Fibroblast of skin of left biceps (primary cell): ENCODE measurements around the gene TMEM30A.

Source experiments
- DNase-seq, 2 experiments: peaks; one replicate each; pipeline ENCODE4 v3.0.0-alpha.2; 2013; ENCODE audit warnings: low read depth in 2 of 2

TMEM30A gene

GRCh38 chr6:75284632-75285282 is at the start of gene TMEM30A:
Gene TMEM30A, minus strand, starts transcription at chr6:75284792. Its CDS starts 154 bp downstream, at chr6:75284638.
- DNase-seq: peak; percentile 95 to 96

- no peak for DNase-seq
Observed at GRCh38 chr6:75333676-75334200, 49.1 kb upstream of the TMEM30A start.

GRCh38 chr6:75331151-75331550 is 46.6 kb upstream of the TMEM30A start:
- peak; percentile 88 to 90 for DNase-seq

- no peak for DNase-seq
Observed at GRCh38 chr6:75329703-75330102, 45.1 kb upstream of the TMEM30A start.

DNA sequence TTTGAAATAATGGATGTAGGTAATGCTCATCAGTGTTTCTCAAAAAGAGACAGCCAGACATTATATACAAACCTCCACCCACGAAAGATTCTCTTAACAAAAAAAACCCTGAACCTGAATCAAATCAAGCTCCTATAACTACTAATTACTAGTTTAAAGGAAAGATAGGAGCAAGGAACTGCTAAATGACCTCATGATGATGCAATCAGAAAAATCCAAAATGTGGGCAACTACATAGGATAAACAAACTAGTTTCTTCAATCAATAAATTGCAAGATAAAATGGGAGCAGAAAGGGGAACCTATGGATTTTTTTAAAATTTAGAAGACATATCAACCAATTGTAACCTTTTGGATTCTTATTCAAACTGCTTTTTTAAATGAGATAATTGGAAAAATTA is 43.2 kb upstream of the TMEM30A start:
- no peak for DNase-seq

- no peak for DNase-seq
Observed at GRCh38 chr6:75326557-75327258, 42.1 kb upstream of the TMEM30A start.

DNA sequence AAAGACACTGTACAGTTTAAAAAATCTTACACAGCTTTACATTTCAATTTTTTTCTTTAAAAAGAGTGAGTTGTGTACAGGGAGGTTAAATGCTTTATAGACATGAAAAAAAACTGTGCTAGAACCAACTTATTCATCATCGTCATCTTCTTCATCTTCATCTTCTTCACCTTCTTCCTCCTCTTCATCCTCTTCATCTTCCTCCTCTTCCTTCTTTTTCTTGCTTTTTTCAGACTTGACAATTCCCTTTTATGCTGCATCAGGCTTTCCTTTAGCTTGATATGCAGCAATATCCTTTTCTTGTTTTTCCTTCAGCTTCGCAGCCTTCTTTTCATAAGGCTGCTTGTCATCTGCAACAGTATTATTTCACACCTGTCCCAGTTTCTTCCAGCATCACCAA is 34.3 kb upstream of the TMEM30A start:
- DNase-seq: no peak

DNA sequence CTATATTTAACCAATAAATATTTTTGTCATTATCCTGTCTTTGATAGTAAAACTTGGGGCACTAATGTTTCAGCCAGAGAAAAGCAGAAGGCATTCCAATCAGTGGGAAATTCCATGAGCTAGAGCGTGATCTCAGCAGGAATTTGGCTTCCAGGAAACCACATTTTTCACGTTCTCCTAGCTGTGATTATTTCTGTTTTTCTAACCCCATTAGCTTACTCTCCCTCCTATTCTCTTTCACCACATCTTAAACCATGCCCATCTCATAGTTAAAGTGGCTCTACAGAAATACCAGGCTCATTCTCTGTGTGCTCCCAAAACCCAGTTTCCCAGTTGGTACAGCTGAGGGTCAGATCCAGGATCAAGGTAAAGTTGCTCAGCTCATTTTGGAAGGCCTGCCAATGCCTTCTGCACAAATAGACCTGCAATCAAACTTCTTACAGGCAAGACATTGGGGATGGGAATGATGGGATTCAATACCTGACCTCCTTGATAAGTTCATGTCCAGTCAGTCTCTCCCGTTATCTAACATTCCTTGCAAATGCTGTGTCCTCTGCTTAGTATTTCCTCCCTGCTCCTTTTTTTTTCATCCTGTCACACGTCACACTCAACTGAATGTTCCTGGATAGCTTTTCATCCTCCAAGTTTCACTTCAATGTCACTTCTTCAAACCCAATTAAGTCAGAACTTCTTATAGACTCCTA is 33.1 kb upstream of the TMEM30A start:
- DNase-seq: peak; percentile 61 to 62

GRCh38 chr6:75315978-75316377 is 31.4 kb upstream of the TMEM30A start:
- DNase-seq: no peak

- no peak for DNase-seq
Observed at GRCh38 chr6:75308250-75308988, 23.8 kb upstream of the TMEM30A start.

DNA sequence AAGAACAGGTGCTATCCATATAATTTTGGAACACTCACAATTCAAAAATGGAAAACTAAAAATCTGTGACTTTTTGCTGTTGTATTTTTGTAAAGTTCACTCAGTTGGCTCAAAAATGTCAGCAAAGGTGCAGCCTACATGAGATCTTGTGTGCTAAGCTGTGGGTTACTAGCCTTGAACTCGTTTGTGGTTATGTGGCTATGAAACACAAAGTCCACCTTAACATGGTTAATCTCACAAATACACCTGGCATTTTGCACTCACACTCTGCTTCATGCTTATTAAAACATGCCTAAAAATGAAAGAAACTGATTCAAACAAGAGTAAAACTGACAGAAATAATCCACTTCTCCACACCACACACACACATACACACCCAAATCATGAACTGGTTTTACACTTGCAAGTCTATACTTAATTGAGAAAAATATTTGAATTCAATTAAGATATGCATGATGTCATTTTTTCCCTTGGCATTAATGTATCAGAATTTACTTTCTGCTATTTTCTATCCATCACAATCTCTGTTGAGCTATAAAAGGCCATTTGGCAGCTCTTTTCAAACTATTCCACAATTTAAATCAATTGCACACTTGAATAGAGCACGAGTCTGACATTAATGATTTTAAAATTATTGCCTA is 22.9 kb upstream of the TMEM30A start:
- no peak for DNase-seq

DNA sequence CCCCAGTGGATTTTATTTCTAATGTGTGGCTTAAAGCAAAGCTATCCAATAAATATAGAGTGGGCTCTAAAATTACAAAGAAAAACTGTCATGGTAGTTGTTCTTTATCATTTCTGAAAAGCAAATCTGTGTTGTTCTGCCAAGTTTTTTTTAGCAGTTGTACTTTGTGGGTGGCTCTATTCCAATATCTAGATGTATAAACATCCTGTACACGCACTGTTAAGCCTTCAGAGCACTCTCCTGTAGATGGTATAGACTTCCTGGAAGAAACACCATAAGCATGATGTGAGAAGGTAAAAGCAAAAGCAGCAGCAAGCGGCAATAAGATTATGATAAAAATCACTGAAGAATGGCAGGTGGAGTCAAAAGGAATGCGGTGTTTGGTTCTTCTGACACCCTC is 21.5 kb upstream of the TMEM30A start:
- no peak for DNase-seq

DNA sequence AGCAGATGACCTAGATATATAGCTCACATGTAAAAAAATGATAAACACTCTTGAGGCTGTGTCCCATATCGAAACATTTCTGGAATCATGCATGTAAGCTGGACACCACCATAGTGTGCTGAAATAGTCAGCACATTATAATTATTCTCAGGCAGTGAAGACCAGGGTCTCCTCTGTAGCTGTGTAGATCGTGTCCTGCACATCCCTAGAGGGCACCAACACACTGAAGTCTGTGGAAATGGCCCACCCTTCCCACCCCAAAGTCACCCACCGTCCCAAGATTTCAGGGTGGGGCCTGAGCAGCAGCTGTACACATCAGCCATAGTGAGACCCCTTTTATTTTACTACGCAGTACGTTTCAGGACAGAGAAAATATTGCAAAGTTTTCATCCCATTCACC is 21.0 kb upstream of the TMEM30A start:
- no peak for DNase-seq

DNA sequence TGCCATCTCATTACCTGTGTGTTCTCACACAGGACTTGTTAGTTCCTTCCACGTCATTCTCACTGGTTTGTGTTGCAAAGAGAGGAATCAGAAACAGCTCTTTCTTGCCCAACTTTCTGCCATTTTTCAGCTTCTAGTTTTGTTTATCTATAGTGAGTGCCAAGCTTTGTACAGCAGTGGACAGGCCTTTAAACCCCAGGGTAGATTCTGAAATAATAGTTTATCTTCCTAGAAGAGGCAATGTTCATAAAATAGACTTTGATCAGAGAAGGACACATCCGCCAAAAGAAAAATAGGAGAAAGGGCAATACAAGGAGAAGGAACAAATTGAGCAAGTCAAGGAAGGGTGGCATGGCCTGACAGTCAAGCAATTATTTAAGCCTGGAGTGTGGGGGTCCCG is 17.7 kb upstream of the TMEM30A start:
- no peak for DNase-seq

DNA sequence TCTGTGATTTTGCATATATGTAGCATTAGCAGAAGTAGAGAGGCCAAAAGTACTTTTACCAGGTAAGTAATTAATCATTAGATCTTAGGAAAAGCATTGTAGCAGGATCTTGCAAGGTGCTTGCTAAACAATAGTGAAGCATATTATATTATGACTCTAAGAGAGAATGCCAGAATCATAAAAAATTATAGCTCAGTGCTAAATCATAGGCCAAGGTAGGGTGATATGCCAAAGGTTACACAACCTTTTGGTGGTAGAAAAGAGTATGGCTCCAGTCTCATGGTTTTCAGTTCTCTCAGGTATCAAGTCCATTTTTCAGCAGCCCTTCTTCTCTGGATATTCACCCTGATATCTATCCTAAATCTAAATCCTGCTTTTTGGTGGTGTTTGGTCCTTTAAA is 16.9 kb upstream of the TMEM30A start:
- no peak for DNase-seq

DNA sequence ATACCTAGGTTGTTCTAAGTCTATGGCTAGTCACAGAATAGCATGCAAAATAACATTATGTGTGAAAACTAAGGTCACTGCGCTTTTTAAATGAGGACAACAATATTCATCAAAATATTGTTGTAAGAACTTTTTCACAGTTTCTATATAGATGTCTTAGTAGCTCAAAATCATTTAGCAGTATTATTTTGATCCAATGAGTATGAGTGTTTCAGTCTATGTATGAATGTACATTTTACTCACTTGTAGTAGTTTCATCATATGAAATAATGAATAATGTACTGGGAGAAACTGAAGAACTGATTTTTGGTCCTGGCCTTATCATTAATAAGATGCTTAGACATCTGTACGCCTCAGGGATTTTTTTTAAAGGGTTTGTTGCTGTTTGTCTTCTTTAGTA is 16.5 kb upstream of the TMEM30A start:
- DNase-seq: no peak

GRCh38 chr6:75300531-75300855 is 15.9 kb upstream of the TMEM30A start:
- no peak for DNase-seq

GRCh38 chr6:75299801-75300530 is 15.4 kb upstream of the TMEM30A start:
- DNase-seq: no peak

DNA sequence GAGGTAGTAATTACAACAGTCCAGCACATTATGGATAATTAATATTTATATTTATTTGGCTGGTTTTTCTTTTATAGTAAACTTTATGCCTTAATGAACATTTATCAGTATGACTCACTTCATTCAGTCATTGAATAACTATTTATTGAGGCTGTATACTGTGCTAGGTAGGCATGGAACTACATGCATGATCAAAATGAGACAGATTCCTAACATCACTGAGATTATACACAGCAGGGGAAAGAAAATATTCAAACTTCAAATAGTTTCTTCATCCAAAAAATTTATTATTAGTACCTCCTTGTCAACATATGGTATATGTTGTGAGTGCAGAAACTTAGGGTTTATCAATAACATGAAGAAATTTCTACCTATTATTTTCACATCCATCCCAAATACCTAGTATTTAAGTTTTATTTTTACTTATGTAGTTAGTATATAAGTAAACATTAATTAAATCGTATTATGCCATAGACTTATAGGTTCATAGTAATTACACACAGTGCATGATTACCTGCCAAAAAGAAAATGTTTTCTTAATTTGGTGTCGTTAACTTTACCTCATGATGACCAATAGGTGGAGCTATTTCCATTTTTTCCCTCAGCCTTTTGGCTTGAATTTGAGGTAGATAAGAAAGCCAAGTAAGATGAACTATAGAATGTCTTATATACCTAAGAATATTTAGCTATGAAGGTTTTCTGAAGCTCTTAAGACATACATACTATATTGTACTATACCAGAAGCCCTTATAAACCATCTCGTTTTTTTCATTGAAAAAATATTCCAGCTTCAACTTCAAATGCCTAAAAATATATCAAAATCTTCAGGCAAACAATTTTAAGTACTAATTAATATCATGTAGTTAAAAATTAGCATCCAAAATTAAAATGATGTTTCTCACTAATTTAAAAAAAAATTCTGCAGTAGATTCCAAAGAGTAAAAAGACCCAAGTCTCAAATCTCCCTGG is 12.5 kb upstream of the TMEM30A start:
- peak; percentile 39 to 40 for DNase-seq

GRCh38 chr6:75292555-75292954 is 8.0 kb upstream of the TMEM30A start:
- no peak for DNase-seq
